Epithelial cell of proximal tubule (primary cell): ENCODE data around the gene MLPH. TPM values are rescaled to one million over a fixed set of nuclear protein-coding genes. Genes with fewer than 3 reads are reported as not detected.

ENCODE experiments used
- DNase-seq: peaks from one replicate; pipeline ENCODE4 v3.0.0-alpha.2; 2011; ENCODE audit warnings: low read depth
- H3K4me3 ChIP-seq: 2 replicates; pipeline ENCODE4 v1.5.1; 2011; ENCODE audit warnings: low read depth, mild to moderate bottlenecking, low read length
- CTCF ChIP-seq: conservative IDR thresholded peaks from 2 replicates; pipeline ENCODE4 v1.5.1; 2012; ENCODE audit warnings: low read depth, mild to moderate bottlenecking, low read length
- total RNA-seq: library from RNA; depleted of rRNA; stranded (reverse); fragments of >200 nt; gene quantifications from 2 replicates; pipeline ENCODE4 v1.2.3, GENCODE V29; 2015

MLPH gene
- total RNA-seq, 1 donor from 2014 or later, result 36.0 TPM

GRCh38 chr2:237600205-237600846, 113.3 kb downstream of the MLPH start:
- H3K4me3 ChIP-seq, result no peak overlapping the region
- TF ChIP-seq CTCF, result no peak
- DNase-seq, result no peak

- peak; percentile 18 for TF ChIP-seq CTCF
Measured at GRCh38 chr2:237601453-237602116, 114.5 kb downstream of the MLPH start.

GRCh38 chr2:237602409-237602808, 115.4 kb downstream of the MLPH start:
- no peak for DNase-seq
- no peak overlapping the region for H3K4me3 ChIP-seq
- no peak for TF ChIP-seq CTCF

More at GRCh38 chr2:237601453-237602116, 114.5 kb downstream of the MLPH start:
- no peak overlapping the region for H3K4me3 ChIP-seq
- no peak for DNase-seq

- DNase-seq, result no peak
- H3K4me3 ChIP-seq, result no peak overlapping the region
- no peak for TF ChIP-seq CTCF
Measured at GRCh38 chr2:237603049-237603717, 116.1 kb downstream of the MLPH start.

GRCh38 chr2:237603718-237604362, 116.8 kb downstream of the MLPH start:
- H3K4me3 ChIP-seq, result no peak overlapping the region
- DNase-seq, result no peak
- TF ChIP-seq CTCF, result no peak

- no peak overlapping the region for H3K4me3 ChIP-seq
- no peak for DNase-seq
- no peak for TF ChIP-seq CTCF
Measured at GRCh38 chr2:237604391-237604790, 117.3 kb downstream of the MLPH start.

Other genes starting within 250 kb of the MLPH start
- gene COL6A3, start 73.1 kb upstream of the MLPH start, total RNA-seq, result 1.7 and 13.0 TPM in 2 replicates
- not detected in 2 replicates for gene PRLH, start 79.3 kb downstream of the MLPH start, total RNA-seq
- 0.94 and 6.1 TPM in 2 replicates for gene RAB17, start 103.5 kb downstream of the MLPH start, total RNA-seq
- gene LRRFIP1, start 140.3 kb downstream of the MLPH start, total RNA-seq, result 69.0 and 81.9 TPM in 2 replicates